K562 (cell line): ENCODE measurements around the gene PAX8. TPM values are rescaled to one million over a fixed set of nuclear protein-coding genes. Genes with fewer than 3 reads are reported as not detected.

ENCODE experiments used
- ATAC-seq: fragments of 200-7000 bp; cut with Tn5 transposase; 3 replicates; pipeline ENCODE4 v1.9.1; 2020; ENCODE audit warnings: moderate library complexity
- BruUV-seq: library from RNA; stranded (reverse); fragments of 400-500 nt; replicated peaks from 2 replicates; lab custom pipeline; 2021; lab: Mats Ljungman, UMichigan
- CTCF ChIA-PET: fragments of 300-600 bp; formaldehyde crosslinking; extraction: SDS; loops from one replicate; lab custom pipeline; 2021; ENCODE audit warnings: low intra/inter-chr PET ratio; lab: Yijun Ruan, JAX
- POLR2A ChIA-PET: fragments of 300-600, 350-650 bp; sonication (Branson Sonifier 250); formaldehyde crosslinking; extraction: SDS; loops from one replicate; lab custom pipeline; 2021; ENCODE audit warnings: antibody characterized with exemption, inconsistent platforms; lab: Yijun Ruan, JAX
- DNase-seq, 4 experiments: peaks; one replicate each; pipeline versions ENCODE4 v3.0.0 to v3.0.0-alpha.2; 2011 to 2018; ENCODE audit warnings: low spot score in 3 of 4, mixed read lengths in 3 of 4; ENCODE audit errors: extremely low read depth in 1 of 4
- FAIRE-seq: peaks from 2 replicates; lab custom pipeline; 2011; peaks lifted over from hg19 to GRCh38; lab: Jason Lieb, UNC
- H2AFZ ChIP-seq: 2 replicates; pipeline ENCODE4 v1.6.0; 2011; ENCODE audit warnings: low read depth, low read length, control low read depth, inconsistent platforms
- H3K27ac ChIP-seq: fragments of 200-600 bp; 3 replicates; pipeline ENCODE4 v1.8.0; 2011; ENCODE audit warnings: low read depth, mild to moderate bottlenecking, control low read depth, inconsistent platforms, low read length, moderate library complexity, mixed read lengths; ENCODE audit errors: extremely low read depth
- H3K27me3 ChIP-seq, 2 experiments: fragments of 300-600 bp in 1 of 2; 2 replicates in 1 of 2; 3 replicates in 1 of 2; pipeline versions ENCODE4 v1.6.0 to v1.8.0; 2011; ENCODE audit warnings: inconsistent platforms in 2 of 2, low read length in 2 of 2, mild to moderate bottlenecking in 1 of 2, mixed read lengths in 1 of 2, moderate library complexity in 1 of 2; ENCODE audit not compliant: control insufficient read depth in 2 of 2, insufficient read depth in 2 of 2
- H3K36me3 ChIP-seq: fragments of 300-600 bp; 3 replicates; pipeline ENCODE4 v1.8.0; 2011; ENCODE audit warnings: mild to moderate bottlenecking, low read length, inconsistent platforms; ENCODE audit not compliant: control insufficient read depth, insufficient read depth
- H3K4me1 ChIP-seq, 2 experiments: fragments of 200-600 bp in 1 of 2; replicated peaks in 1 of 2; 2 replicates in 1 of 2; 3 replicates in 1 of 2; pipeline versions ENCODE4 v1.5.1 to v1.8.0; 2011; ENCODE audit warnings: inconsistent platforms in 2 of 2, low read length in 2 of 2, mild to moderate bottlenecking in 1 of 2, mixed read lengths in 1 of 2, moderate library complexity in 1 of 2; ENCODE audit not compliant: control insufficient read depth in 2 of 2, insufficient read depth in 2 of 2
- H3K4me2 ChIP-seq: 2 replicates; pipeline ENCODE4 v1.6.1; 2011; ENCODE audit warnings: low read length, control low read depth, inconsistent platforms, mixed read lengths; ENCODE audit not compliant: insufficient read depth
- H3K4me3 ChIP-seq: fragments of 200-600 bp; sonication (generic), shearing (Covaris generic); 2 replicates; pipeline ENCODE4 v1.5.1; 2016; ENCODE audit warnings: control low read depth, inconsistent platforms
- H3K79me2 ChIP-seq: fragments of 200-600 bp; 3 replicates; pipeline ENCODE4 v1.8.0; 2011; ENCODE audit warnings: low read length, inconsistent platforms; ENCODE audit not compliant: control insufficient read depth, insufficient read depth
- H3K9ac ChIP-seq, 2 experiments: 2 replicates each; pipeline versions ENCODE4 v1.6.0 to v1.6.1; 2011; ENCODE audit warnings: low read depth in 2 of 2, low read length in 2 of 2, control low read depth in 1 of 2, inconsistent platforms in 1 of 2, mild to moderate bottlenecking in 1 of 2, mixed read lengths in 1 of 2; ENCODE audit not compliant: insufficient read depth in 1 of 2
- H3K9me1 ChIP-seq: one replicate; pipeline ENCODE4 v1.6.0; 2011; ENCODE audit warnings: inconsistent platforms, mild to moderate bottlenecking, low read length, moderate library complexity; ENCODE audit not compliant: control insufficient read depth, insufficient read depth
- H3K9me3 ChIP-seq: replicated peaks from 2 replicates; pipeline ENCODE4 v1.5.1; 2011; ENCODE audit warnings: low read depth, low read length, inconsistent platforms; ENCODE audit not compliant: control insufficient read depth, insufficient read depth
- H4K20me1 ChIP-seq: replicated peaks from 2 replicates; pipeline ENCODE4 v1.6.1; 2011; ENCODE audit warnings: low read length, inconsistent platforms, mixed read lengths; ENCODE audit not compliant: control insufficient read depth, insufficient read depth
- BCOR ChIP-seq: fragments of 450-650 bp; IDR thresholded peaks from 2 replicates; pipeline ENCODE4 v1.6.1; 2016
- GABPB1 ChIP-seq: sonication (generic); formaldehyde crosslinking; IDR thresholded peaks from 2 replicates; pipeline ENCODE4 v1.8.0; 2022; ENCODE audit warnings: mild to moderate bottlenecking, missing genetic modification reagents
- HDAC6 ChIP-seq: IDR thresholded peaks from 2 replicates; pipeline ENCODE4 v1.6.1; 2012; ENCODE audit warnings: low read depth, mild to moderate bottlenecking, control low read depth, inconsistent platforms, low read length, moderate library complexity
- IRF9 ChIP-seq: fragments of 450-650 bp; IDR thresholded peaks from 2 replicates; pipeline ENCODE4 v1.6.1; 2016; ENCODE audit warnings: missing biosample characterization, missing genetic modification characterization
- LARP7 ChIP-seq: fragments of 450-650 bp; IDR thresholded peaks from 2 replicates; pipeline ENCODE4 v1.6.1; 2016
- PBX2 ChIP-seq, 2 experiments: IDR thresholded peaks in 1 of 2; conservative IDR thresholded peaks in 1 of 2; 2 replicates each; pipeline ENCODE4 v1.6.1; 2016; ENCODE audit warnings: low read depth in 2 of 2, mild to moderate bottlenecking in 1 of 2, missing compliant biosample characterization in 1 of 2, missing genetic modification characterization in 1 of 2, moderate library complexity in 1 of 2
- SP1 ChIP-seq: sonication (generic); formaldehyde crosslinking; IDR thresholded peaks from 2 replicates; pipeline ENCODE4 v1.8.1; 2022; ENCODE audit warnings: mild to moderate bottlenecking, missing genetic modification reagents
- ZMIZ1 ChIP-seq, 2 experiments: fragments of 150-350 bp in 1 of 2; IDR thresholded peaks; 2 replicates each; pipeline ENCODE4 v1.6.1; 2012 to 2016; ENCODE audit warnings: low read depth in 2 of 2, low read length in 2 of 2, mild to moderate bottlenecking in 1 of 2, moderate library complexity in 1 of 2
- ZNF830 ChIP-seq: fragments of 250-450 bp; sonication (Bioruptor Pico); IDR thresholded peaks from 2 replicates; pipeline ENCODE4 v1.5.0; 2021; ENCODE audit warnings: mild to moderate bottlenecking
- WGBS: fragments of 100-300 bp; shearing (Covaris generic); methylation state at CpG from one replicate; pipeline ENCODE4 v1.1.6; 2016; ENCODE audit warnings: low coverage, mixed read lengths; ENCODE audit not compliant: insufficient coverage; ENCODE audit errors: missing lambda C conversion rate; 5-methylcytosine and 5-hydroxymethylcytosine counted together
- in situ Hi-C: fragments of 300-500 bp; cut with MboI; formaldehyde crosslinking; loops from 4 replicates; pipeline ENCODE4 v1.15.0; 2018; ENCODE audit warnings: inconsistent platforms, mixed read lengths
- intact Hi-C: fragments of 100-400 bp; cut with micrococcal nuclease; formaldehyde crosslinking; loops from 2 replicates; pipeline ENCODE4 v1.14.2; 2022
- polyA plus RNA-seq, 8 experiments: library from polyadenylated mRNA; depleted of rRNA in 4 of 8; stranded (reverse) in 5 of 8; unstranded in 3 of 8; fragments of >200 nt; fragmentation: Nextera tagmentation in 2 of 8; fragmentation: Illumina TruSeq in 1 of 8; extraction: Ambion mirVana in 2 of 8; extraction: Trizol in 1 of 8; gene quantifications; 2 replicates each; pipeline versions ENCODE4 v1.2.1 to v1.2.3, GENCODE V29; 2011 to 2014; ENCODE audit warnings: inconsistent platforms in 1 of 8, missing spikeins in 1 of 8
- total RNA-seq, 7 experiments: library from RNA; depleted of rRNA in 6 of 7; stranded (reverse); fragments of >200 nt in 6 of 7; fragmentation: Illumina TruSeq in 2 of 7; extraction: Trizol in 2 of 7; gene quantifications; 2 replicates each; pipeline versions ENCODE4 v1.2.1 to v1.2.3, GENCODE V29; 2011 to 2021; ENCODE audit warnings: low replicate concordance in 1 of 7
- TF ChIP-seq, protein P1 (sequence below): fragments of 250-450 bp; sonication (Bioruptor Pico); IDR thresholded peaks from 2 replicates; pipeline ENCODE4 v1.8.0; 2021; ENCODE audit warnings: moderate library complexity, mild to moderate bottlenecking, inconsistent platforms

PAX8 gene
- total and polyA plus RNA-seq, 9 of the 15 experiments (the other 6 are each of a cell fraction or from before 2014, with no cell fraction given), result 0.13 to 2.1 (median 0.51) TPM

DNA sequence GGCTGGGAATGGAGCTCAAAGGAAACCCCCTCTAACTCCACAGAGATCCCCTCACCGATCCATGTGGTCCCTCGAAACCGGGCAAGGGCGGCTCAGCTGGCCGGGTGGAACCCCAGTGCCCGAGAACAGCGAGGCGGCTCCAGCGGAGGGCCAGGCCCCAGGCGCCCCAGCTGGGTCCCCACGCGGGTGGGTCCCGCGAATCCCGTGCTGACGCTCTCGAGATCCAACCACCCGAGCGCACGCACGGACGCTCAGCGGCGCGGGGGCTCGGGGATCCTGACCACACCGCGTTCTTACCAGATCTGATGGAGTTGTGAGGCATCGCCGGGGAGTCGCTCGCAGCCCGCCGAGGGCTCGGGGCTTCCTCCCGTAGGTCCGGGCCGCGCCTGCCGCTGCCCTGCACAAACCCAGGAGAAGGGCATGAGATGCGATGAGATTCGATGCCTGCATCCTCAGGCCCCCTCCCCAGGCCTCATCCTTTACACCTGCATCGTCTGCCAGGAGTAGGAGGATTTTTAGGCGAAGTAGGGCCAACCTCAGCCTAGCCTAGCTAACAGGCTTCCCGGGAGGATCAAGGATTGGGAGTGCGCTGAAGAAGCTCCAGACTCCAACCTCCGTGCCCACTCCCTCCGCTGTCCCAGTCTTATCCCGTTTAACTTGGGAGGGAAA is 514 bp downstream of the PAX8 start:
- in situ Hi-C loops, result no loop called here
- Histone ChIP-seq H3K4me1 (peaks cover 2 to 12% of the 10 kb centered on the region in 2 experiments; a peak in 3 of 5 replicates), H3K9me1 (no peaks in the 10 kb centered on the region), H3K9me3 (no peaks in the 10 kb centered on the region), H3K4me2 (no peak overlapping the region), H4K20me1 (no peaks in the 10 kb centered on the region), H2AFZ (no peak overlapping the region), H3K79me2 (no peaks in the 10 kb centered on the region), H3K27me3 (peaks cover 36 to 46% of the 10 kb centered on the region in 2 experiments; a peak in 4 of 5 replicates), H3K9ac (no peak overlapping the region), H3K27ac (no peak overlapping the region), H3K36me3 (no peaks in the 10 kb centered on the region), H3K4me3 (no peak overlapping the region)
- WGBS, result 7% methylated on average over 47 of the region's 49 CpGs
- no peak for DNase-seq
- no TSS peak for BruUV-seq
- no peak for FAIRE-seq
- ATAC-seq, result no peak
- CTCF ChIA-PET, result no interaction called here
- intact Hi-C loops, result no loop called here
- POLR2A ChIA-PET, result interaction anchor here (1.2 kb wide), 1 partner anchor 10 kb away, joined by 4 read pairs; no protein-coding TSS in a partner anchor
- no peak for TF ChIP-seq ZMIZ1 (IDR thresholded peaks at IDR 0.05; ENCODE audit: low read depth in 2 of 2, low read length in 2 of 2)
- no peak for TF ChIP-seq SP1 (CRISPR knock-in tag)
- TF ChIP-seq GABPB1 (CRISPR knock-in tag), result no peak
- TF ChIP-seq PBX2 (CRISPR knock-in tag; IDR thresholded peaks at IDR 0.05; ENCODE audit: low read depth), result no peak
- TF ChIP-seq PBX2 (tag; conservative IDR thresholded peaks at IDR 0.05; ENCODE audit: low read depth), result no peak
- TF ChIP-seq, protein P1, sequence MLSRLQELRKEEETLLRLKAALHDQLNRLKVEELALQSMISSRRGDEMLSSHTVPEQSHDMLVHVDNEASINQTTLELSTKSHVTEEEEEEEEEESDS (CRISPR knock-in tag), result no peak
- TF ChIP-seq LARP7, result no peak
- no peak for TF ChIP-seq IRF9 (tag)
- no peak for TF ChIP-seq ZNF830 (CRISPR knock-in tag)
- no peak for TF ChIP-seq BCOR
- no peak for TF ChIP-seq HDAC6
